SK-N-SH (cell line): ENCODE data around the gene ITGB8. TPM values are rescaled to one million over a fixed set of nuclear protein-coding genes. Genes with fewer than 3 reads are reported as not detected.

Experiments
- CTCF ChIA-PET: fragments of 300-600, 350-600 bp; formaldehyde crosslinking; extraction: SDS; loops from one replicate; lab custom pipeline; 2021; lab: Yijun Ruan, JAX
- POLR2A ChIA-PET: fragments of 350-600 bp; sonication (Branson Sonifier 250); formaldehyde crosslinking; extraction: SDS; loops from one replicate; lab custom pipeline; 2020; ENCODE audit warnings: antibody characterized with exemption, inconsistent platforms; lab: Yijun Ruan, JAX
- DNase-seq: peaks from one replicate; pipeline ENCODE4 v3.0.0; 2012
- H2AFZ ChIP-seq: fragments of 200-600 bp; sonication (generic); 2 replicates; pipeline ENCODE4 v1.8.1; 2016; ENCODE audit warnings: antibody characterized with exemption, mild to moderate bottlenecking, low read depth
- H3F3A ChIP-seq: fragments of 200-600 bp; sonication (generic); replicated peaks from 2 replicates; pipeline ENCODE3; 2016; ENCODE audit warnings: antibody characterized with exemption, mild to moderate bottlenecking; ENCODE audit not compliant: insufficient read depth
- H3K27ac ChIP-seq, 2 experiments: fragments of 200-500 bp in 1 of 2; fragments of 200-600 bp in 1 of 2; sonication (Bioruptor generic) in 1 of 2; sonication (generic), shearing (Covaris generic) in 1 of 2; 2 replicates each; pipeline versions ENCODE4 v1.5.1 to v1.6.1; 2014 to 2016; ENCODE audit warnings: low read depth in 2 of 2, inconsistent platforms in 1 of 2, low read length in 1 of 2, mild to moderate bottlenecking in 1 of 2, mixed read lengths in 1 of 2
- H3K27me3 ChIP-seq: fragments of 200-600 bp; sonication (generic), shearing (Covaris generic); 2 replicates; pipeline ENCODE4 v1.6.1; 2016; ENCODE audit warnings: mixed run types; ENCODE audit not compliant: insufficient read depth
- H3K36me3 ChIP-seq, 2 experiments: fragments of 200-500 bp in 1 of 2; fragments of 200-600 bp in 1 of 2; sonication (Bioruptor generic) in 1 of 2; sonication (generic) in 1 of 2; replicated peaks in 1 of 2; 2 replicates each; pipeline versions ENCODE3 to v1.5.1; 2014 to 2016; ENCODE audit warnings: low read length in 1 of 2, mild to moderate bottlenecking in 1 of 2; ENCODE audit not compliant: insufficient read depth in 2 of 2, control insufficient read depth in 1 of 2
- H3K4me1 ChIP-seq, 2 experiments: fragments of 200-500 bp in 1 of 2; fragments of 200-600 bp in 1 of 2; sonication (Bioruptor generic) in 1 of 2; sonication (generic), shearing (Covaris generic) in 1 of 2; 2 replicates each; pipeline versions ENCODE4 v1.5.1 to v1.6.1; 2014 to 2016; ENCODE audit warnings: low read depth in 1 of 2, low read length in 1 of 2, mixed run types in 1 of 2; ENCODE audit not compliant: insufficient read depth in 2 of 2, control insufficient read depth in 1 of 2
- H3K4me2 ChIP-seq: fragments of 200-600 bp; sonication (generic), shearing (Covaris generic); 2 replicates; pipeline ENCODE4 v1.6.1; 2017; ENCODE audit warnings: mixed run types
- H3K4me3 ChIP-seq, 2 experiments: fragments of 200-500 bp in 1 of 2; fragments of 200-600 bp in 1 of 2; sonication (Bioruptor generic) in 1 of 2; sonication (generic), shearing (Covaris generic) in 1 of 2; 2 replicates each; pipeline versions ENCODE4 v1.5.1 to v1.8.1; 2014 to 2016; ENCODE audit warnings: low read depth in 2 of 2, inconsistent platforms in 1 of 2, low read length in 1 of 2, mild to moderate bottlenecking in 1 of 2, mixed read lengths in 1 of 2, moderate library complexity in 1 of 2
- H3K79me2 ChIP-seq: fragments of 200-600 bp; sonication (generic); 2 replicates; pipeline ENCODE4 v1.8.1; 2017; ENCODE audit warnings: mild to moderate bottlenecking; ENCODE audit not compliant: insufficient read depth
- H3K9ac ChIP-seq: fragments of 200-600 bp; sonication (generic); 2 replicates; pipeline ENCODE4 v1.6.1; 2017; ENCODE audit warnings: mixed run types
- H3K9me2 ChIP-seq: fragments of 200-600 bp; sonication (generic); 2 replicates; pipeline ENCODE4 v1.6.1; 2017; ENCODE audit warnings: mixed run types
- H3K9me3 ChIP-seq: fragments of 200-600 bp; sonication (generic); 2 replicates; pipeline ENCODE4 v1.6.1; 2017; ENCODE audit warnings: mixed run types, mild to moderate bottlenecking, moderate library complexity
- H4K20me1 ChIP-seq: fragments of 200-600 bp; sonication (generic); 2 replicates; pipeline ENCODE4 v1.6.1; 2017; ENCODE audit warnings: mild to moderate bottlenecking, mixed run types; ENCODE audit not compliant: insufficient read depth
- CHD2 ChIP-seq: fragments of 150-350 bp; IDR thresholded peaks from 2 replicates; pipeline ENCODE4 v1.6.1; 2018; ENCODE audit warnings: low read length; ENCODE audit not compliant: partially characterized antibody
- EP300 ChIP-seq, 2 experiments: IDR thresholded peaks; 2 replicates each; pipeline versions ENCODE4 v1.4.0 to v1.6.1; 2012; ENCODE audit warnings: borderline replicate concordance in 1 of 2, low read depth in 1 of 2, low read length in 1 of 2
- FOSL2 ChIP-seq: IDR thresholded peaks from 2 replicates; pipeline ENCODE4 v1.4.0; 2012; ENCODE audit warnings: low read depth, mild to moderate bottlenecking, moderate library complexity, borderline replicate concordance
- JUND ChIP-seq: IDR thresholded peaks from 2 replicates; pipeline ENCODE4 v1.4.0; 2012
- MXI1 ChIP-seq: IDR thresholded peaks from 2 replicates; pipeline ENCODE4 v1.6.1; 2012; ENCODE audit warnings: mild to moderate bottlenecking, low read depth, low read length, improper control_type of control experiment
- RFX5 ChIP-seq: IDR thresholded peaks from 2 replicates; pipeline ENCODE4 v1.6.1; 2012; ENCODE audit warnings: mild to moderate bottlenecking, improper control_type of control experiment, low read length
- TCF12 ChIP-seq: IDR thresholded peaks from 2 replicates; pipeline ENCODE4 v1.4.0; 2012
- WGBS: methylation state at CpG from one replicate; pipeline ENCODE4 v1.1.6; 2017; ENCODE audit warnings: low lambda C conversion rate; 5-methylcytosine and 5-hydroxymethylcytosine counted together
- polyA plus RNA-seq, 3 experiments: library from polyadenylated mRNA; depleted of rRNA; stranded (reverse); fragments of >200 nt; gene quantifications; 2 replicates each; pipeline ENCODE4 v1.2.3, GENCODE V29; 2012
- TF ChIP-seq, protein P1 (sequence below): IDR thresholded peaks from 2 replicates; pipeline ENCODE4 v1.4.0; 2012; ENCODE audit warnings: low read depth
- TF ChIP-seq, protein P2 (sequence below): fragments of 150-350 bp; IDR thresholded peaks from 2 replicates; pipeline ENCODE4 v1.6.1; 2017; ENCODE audit warnings: antibody characterized with exemption, low read length, low read depth, borderline replicate concordance
- TF ChIP-seq, protein P3 (sequence below): IDR thresholded peaks from 2 replicates; pipeline ENCODE4; 2012

Gene ITGB8
- polyA plus RNA-seq, 1 of the 3 experiments (the other 2 are of a cell fraction), result 0.62 TPM

DNA sequence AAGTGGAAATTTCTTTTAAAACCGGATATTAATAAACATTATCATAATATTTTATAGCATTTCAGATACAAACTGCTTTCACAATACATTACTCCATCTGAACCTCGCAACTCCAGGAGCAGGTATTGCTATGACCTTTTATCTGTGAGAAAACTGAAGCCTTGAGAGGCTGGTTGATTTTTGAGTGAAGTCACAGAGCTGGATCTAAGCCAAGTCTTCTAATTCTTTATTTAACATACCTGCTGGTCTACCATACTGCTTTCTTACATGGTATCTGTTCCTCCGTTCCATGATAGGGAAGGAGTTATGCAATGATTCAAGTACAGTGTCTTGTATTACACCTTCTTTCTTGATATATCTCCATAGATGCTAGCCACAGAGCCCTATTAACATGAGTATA, 37.4 kb upstream of the ITGB8 start:
- H3K27ac ChIP-seq, result no peak overlapping the region
- no peak for DNase-seq
- ChIA-PET CTCF (no interaction called here), POLR2A (no interaction called here)
- H3K27me3 ChIP-seq, result no peaks in the 10 kb centered on the region
- no peaks in the 10 kb centered on the region for H3K9me2 ChIP-seq
- H3K4me1 ChIP-seq, result no peaks in the 10 kb centered on the region
- H3K9me3 ChIP-seq, result 0 out of 2 replicates have a peak, but pooled peaks cover 11% of the 10 kb centered on the region
- no peak overlapping the region for H3K9ac ChIP-seq
- no peak overlapping the region for H3K4me3 ChIP-seq
- H3F3A ChIP-seq, result no peaks in the 10 kb centered on the region
- peaks cover 0 to 6% of the 10 kb centered on the region in 2 experiments for H3K36me3 ChIP-seq
- no peak overlapping the region for H2AFZ ChIP-seq
- TF ChIP-seq MXI1, result no peak
- no peaks in the 10 kb centered on the region for H3K79me2 ChIP-seq
- no peaks in the 10 kb centered on the region for H4K20me1 ChIP-seq
- 71% methylated on average over 3 of the region's 3 CpGs for WGBS
- no peak overlapping the region for H3K4me2 ChIP-seq

DNA sequence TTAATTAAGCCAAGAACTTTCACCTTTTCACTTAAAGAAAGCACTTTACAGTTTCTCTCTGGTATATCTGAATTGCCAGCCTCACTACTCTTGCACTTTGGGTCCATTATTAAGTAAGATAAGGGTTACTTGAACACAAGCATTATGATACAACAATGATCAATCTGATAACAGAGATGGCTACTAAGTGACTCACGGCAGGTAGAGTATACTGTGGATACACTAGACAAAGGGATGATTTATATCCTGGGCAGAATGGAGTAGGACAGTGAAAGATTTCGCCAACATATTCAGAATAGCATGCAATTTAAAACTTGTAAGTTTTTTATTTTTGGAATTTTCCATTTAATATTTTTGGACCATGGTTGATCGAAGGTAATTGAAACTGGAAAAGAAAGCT, 34.3 kb upstream of the ITGB8 start:
- H3K27ac ChIP-seq, result no peak overlapping the region
- H3K4me2 ChIP-seq, result no peak overlapping the region
- WGBS, result 39% methylated on average over 3 of the region's 3 CpGs
- no peaks in the 10 kb centered on the region for H3K79me2 ChIP-seq
- H2AFZ ChIP-seq, result peak overlapping the region; percentile 38; the same call in 1 of the 2 replicates
- H4K20me1 ChIP-seq, result no peaks in the 10 kb centered on the region
- CTCF ChIA-PET, result interaction anchor here (2.1 kb wide), 1 partner anchor 15 kb away, joined by 8 read pairs; no protein-coding TSS in a partner anchor
- no peak for DNase-seq
- TF ChIP-seq FOSL2 (peak; percentile 80), TCF12 (peak; percentile 46; the same call in 1 of the 2 replicates), EP300 (IDR thresholded peaks at IDR 0.05; ENCODE audit: borderline replicate concordance in 1 of 2, low read depth in 1 of 2, low read length in 1 of 2) (0 out of 4 replicates have a peak, but pooled peaks of 1 of the 2 experiments have one; percentile 29), JUND (peak; percentile 66), RFX5 (no peak), CHD2 (no peak)
- TF ChIP-seq, protein P1, sequence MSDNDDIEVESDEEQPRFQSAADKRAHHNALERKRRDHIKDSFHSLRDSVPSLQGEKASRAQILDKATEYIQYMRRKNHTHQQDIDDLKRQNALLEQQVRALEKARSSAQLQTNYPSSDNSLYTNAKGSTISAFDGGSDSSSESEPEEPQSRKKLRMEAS, result no peak
- TF ChIP-seq, protein P2, sequence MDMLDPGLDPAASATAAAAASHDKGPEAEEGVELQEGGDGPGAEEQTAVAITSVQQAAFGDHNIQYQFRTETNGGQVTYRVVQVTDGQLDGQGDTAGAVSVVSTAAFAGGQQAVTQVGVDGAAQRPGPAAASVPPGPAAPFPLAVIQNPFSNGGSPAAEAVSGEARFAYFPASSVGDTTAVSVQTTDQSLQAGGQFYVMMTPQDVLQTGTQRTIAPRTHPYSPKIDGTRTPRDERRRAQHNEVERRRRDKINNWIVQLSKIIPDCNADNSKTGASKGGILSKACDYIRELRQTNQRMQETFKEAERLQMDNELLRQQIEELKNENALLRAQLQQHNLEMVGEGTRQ, result no peak
- TF ChIP-seq, protein P3, sequence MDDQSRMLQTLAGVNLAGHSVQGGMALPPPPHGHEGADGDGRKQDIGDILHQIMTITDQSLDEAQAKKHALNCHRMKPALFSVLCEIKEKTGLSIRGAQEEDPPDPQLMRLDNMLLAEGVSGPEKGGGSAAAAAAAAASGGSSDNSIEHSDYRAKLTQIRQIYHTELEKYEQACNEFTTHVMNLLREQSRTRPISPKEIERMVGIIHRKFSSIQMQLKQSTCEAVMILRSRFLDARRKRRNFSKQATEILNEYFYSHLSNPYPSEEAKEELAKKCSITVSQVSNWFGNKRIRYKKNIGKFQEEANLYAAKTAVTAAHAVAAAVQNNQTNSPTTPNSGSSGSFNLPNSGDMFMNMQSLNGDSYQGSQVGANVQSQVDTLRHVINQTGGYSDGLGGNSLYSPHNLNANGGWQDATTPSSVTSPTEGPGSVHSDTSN, result peak; percentile 75
- peaks cover 0 to 6% of the 10 kb centered on the region in 2 experiments for H3K36me3 ChIP-seq
- no peaks in the 10 kb centered on the region; a peak in 1 of 4 replicates for H3K4me1 ChIP-seq
- POLR2A ChIA-PET, result no interaction called here
- no peaks in the 10 kb centered on the region for H3K9me2 ChIP-seq
- peaks cover 10% of the 10 kb centered on the region for H3F3A ChIP-seq
- H3K4me3 ChIP-seq, result no peak overlapping the region
- H3K9me3 ChIP-seq, result 0 out of 2 replicates have a peak, but pooled peaks cover 11% of the 10 kb centered on the region
- H3K27me3 ChIP-seq, result no peaks in the 10 kb centered on the region
- H3K9ac ChIP-seq, result no peak overlapping the region
